ENCODE data around the gene GRSF1. TPM values are rescaled to one million over a fixed set of nuclear protein-coding genes. Genes with fewer than 3 reads are reported as not detected.

The GRSF1 gene
- polyA plus RNA-seq (2013, experiment 1 of 4): 86.3 TPM
- 92.2 TPM for polyA plus RNA-seq (2013, experiment 2 of 4)
- polyA plus RNA-seq (2013, experiment 3 of 4): 63.2 TPM
- 69.5 TPM for polyA plus RNA-seq (2013, experiment 4 of 4)

- Histone ChIP-seq H3K27me3 (ENCODE audit: control insufficient read depth, insufficient read depth, low read length, poor library complexity, severe bottlenecking) (no peaks in the 10 kb centered on the region), H3K4me1 (ENCODE audit: control insufficient read depth, insufficient read depth, low read length) (peaks cover 4% of the 10 kb centered on the region), H3K27ac (ENCODE audit: insufficient read depth, low read depth, low read length, poor library complexity, severe bottlenecking) (peak within 1 kb of the TSS; percentile 81), H3K36me3 (ENCODE audit: control insufficient read depth, insufficient read depth, low read length) (peaks cover 4% of the 10 kb centered on the region), H3K9me3 (ENCODE audit: control insufficient read depth, low read length) (no peaks in the 10 kb centered on the region), H3K4me3 (ENCODE audit: insufficient read depth, low read depth, low read length) (peak within 1 kb of the TSS; percentile 86)
- 1% methylated on average over 46 to 48 of the region's 51 CpGs for WGBS, 2 experiments
These were observed at the start of gene GRSF1 for GRCh38 chr4:70839589-70840093. Gene GRSF1 (minus strand): TSS chr4:70839890. CDS start chr4:70839827, 63 bp downstream.

GRCh38 chr4:70885174-70885573 is 45.5 kb upstream of the GRSF1 start:
- Histone ChIP-seq H3K9me3 (ENCODE audit: control insufficient read depth, low read length) (no peaks in the 10 kb centered on the region), H3K36me3 (ENCODE audit: control insufficient read depth, insufficient read depth, low read length) (no peaks in the 10 kb centered on the region), H3K27me3 (ENCODE audit: control insufficient read depth, insufficient read depth, low read length, poor library complexity, severe bottlenecking) (no peaks in the 10 kb centered on the region), H3K4me3 (ENCODE audit: insufficient read depth, low read depth, low read length) (no peak overlapping the region), H3K27ac (ENCODE audit: insufficient read depth, low read depth, low read length, poor library complexity, severe bottlenecking) (no peak overlapping the region), H3K4me1 (ENCODE audit: control insufficient read depth, insufficient read depth, low read length) (no peaks in the 10 kb centered on the region)
- WGBS, 2 experiments: 87 to 89% methylated on average over 6 of the region's 6 CpGs

- Histone ChIP-seq H3K27me3 (ENCODE audit: control insufficient read depth, insufficient read depth, low read length, poor library complexity, severe bottlenecking) (no peaks in the 10 kb centered on the region), H3K4me1 (ENCODE audit: control insufficient read depth, insufficient read depth, low read length) (no peaks in the 10 kb centered on the region), H3K9me3 (ENCODE audit: control insufficient read depth, low read length) (no peaks in the 10 kb centered on the region), H3K36me3 (ENCODE audit: control insufficient read depth, insufficient read depth, low read length) (no peaks in the 10 kb centered on the region), H3K27ac (ENCODE audit: insufficient read depth, low read depth, low read length, poor library complexity, severe bottlenecking) (no peak overlapping the region), H3K4me3 (ENCODE audit: insufficient read depth, low read depth, low read length) (no peak overlapping the region)
- 81 to 100% methylated on average over 1 to 2 of the region's 3 CpGs for WGBS, 2 experiments
These were observed 41.0 kb upstream of the GRSF1 start for GRCh38 chr4:70880739-70881138.

GRCh38 chr4:70877556-70877955 is 37.9 kb upstream of the GRSF1 start:
- 92 to 93% methylated on average over 2 to 3 of the region's 3 CpGs for WGBS, 2 experiments

GRCh38 chr4:70874268-70875156 is 34.8 kb upstream of the GRSF1 start:
- no peaks in the 10 kb centered on the region for H3K9me3 ChIP-seq (ENCODE audit: control insufficient read depth, low read length)
- no peaks in the 10 kb centered on the region for H3K27me3 ChIP-seq (ENCODE audit: control insufficient read depth, insufficient read depth, low read length, poor library complexity, severe bottlenecking)
- no peaks in the 10 kb centered on the region for H3K36me3 ChIP-seq (ENCODE audit: control insufficient read depth, insufficient read depth, low read length)
- 93 to 96% methylated on average over 18 to 19 of the region's 19 CpGs for WGBS, 2 experiments
- H3K4me1 ChIP-seq (ENCODE audit: control insufficient read depth, insufficient read depth, low read length): no peaks in the 10 kb centered on the region
- H3K27ac ChIP-seq (ENCODE audit: insufficient read depth, low read depth, low read length, poor library complexity, severe bottlenecking): no peak overlapping the region
- no peak overlapping the region for H3K4me3 ChIP-seq (ENCODE audit: insufficient read depth, low read depth, low read length)

More at GRCh38 chr4:70877556-70877955, 37.9 kb upstream of the GRSF1 start:
- Histone ChIP-seq H3K4me1 (ENCODE audit: control insufficient read depth, insufficient read depth, low read length) (no peaks in the 10 kb centered on the region), H3K27ac (ENCODE audit: insufficient read depth, low read depth, low read length, poor library complexity, severe bottlenecking) (no peak overlapping the region), H3K27me3 (ENCODE audit: control insufficient read depth, insufficient read depth, low read length, poor library complexity, severe bottlenecking) (no peaks in the 10 kb centered on the region), H3K9me3 (ENCODE audit: control insufficient read depth, low read length) (no peaks in the 10 kb centered on the region), H3K36me3 (ENCODE audit: control insufficient read depth, insufficient read depth, low read length) (no peaks in the 10 kb centered on the region), H3K4me3 (ENCODE audit: insufficient read depth, low read depth, low read length) (no peak overlapping the region)

GRCh38 chr4:70873216-70873615 is 33.5 kb upstream of the GRSF1 start:
- no peak overlapping the region for H3K27ac ChIP-seq (ENCODE audit: insufficient read depth, low read depth, low read length, poor library complexity, severe bottlenecking)
- H3K9me3 ChIP-seq (ENCODE audit: control insufficient read depth, low read length): no peaks in the 10 kb centered on the region
- WGBS, 2 experiments: 90 to 97% methylated on average over 3 of the region's 3 CpGs
- no peaks in the 10 kb centered on the region for H3K27me3 ChIP-seq (ENCODE audit: control insufficient read depth, insufficient read depth, low read length, poor library complexity, severe bottlenecking)
- H3K36me3 ChIP-seq (ENCODE audit: control insufficient read depth, insufficient read depth, low read length): no peaks in the 10 kb centered on the region
- no peak overlapping the region for H3K4me3 ChIP-seq (ENCODE audit: insufficient read depth, low read depth, low read length)
- H3K4me1 ChIP-seq (ENCODE audit: control insufficient read depth, insufficient read depth, low read length): no peaks in the 10 kb centered on the region

GRCh38 chr4:70868778-70869177 is 29.1 kb upstream of the GRSF1 start:
- Histone ChIP-seq H3K9me3 (ENCODE audit: control insufficient read depth, low read length) (no peaks in the 10 kb centered on the region), H3K36me3 (ENCODE audit: control insufficient read depth, insufficient read depth, low read length) (no peaks in the 10 kb centered on the region), H3K27ac (ENCODE audit: insufficient read depth, low read depth, low read length, poor library complexity, severe bottlenecking) (no peak overlapping the region), H3K4me1 (ENCODE audit: control insufficient read depth, insufficient read depth, low read length) (no peaks in the 10 kb centered on the region), H3K4me3 (ENCODE audit: insufficient read depth, low read depth, low read length) (no peak overlapping the region), H3K27me3 (ENCODE audit: control insufficient read depth, insufficient read depth, low read length, poor library complexity, severe bottlenecking) (no peaks in the 10 kb centered on the region)

- Histone ChIP-seq H3K27ac (ENCODE audit: insufficient read depth, low read depth, low read length, poor library complexity, severe bottlenecking) (no peak overlapping the region), H3K4me1 (ENCODE audit: control insufficient read depth, insufficient read depth, low read length) (no peaks in the 10 kb centered on the region), H3K4me3 (ENCODE audit: insufficient read depth, low read depth, low read length) (no peak overlapping the region), H3K36me3 (ENCODE audit: control insufficient read depth, insufficient read depth, low read length) (no peaks in the 10 kb centered on the region), H3K9me3 (ENCODE audit: control insufficient read depth, low read length) (no peaks in the 10 kb centered on the region), H3K27me3 (ENCODE audit: control insufficient read depth, insufficient read depth, low read length, poor library complexity, severe bottlenecking) (no peaks in the 10 kb centered on the region)
- WGBS, 2 experiments: 78 to 79% methylated on average over 6 of the region's 6 CpGs
These were observed 23.6 kb upstream of the GRSF1 start for GRCh38 chr4:70863099-70863790.

- no peaks in the 10 kb centered on the region for H3K36me3 ChIP-seq (ENCODE audit: control insufficient read depth, insufficient read depth, low read length)
- no peaks in the 10 kb centered on the region for H3K27me3 ChIP-seq (ENCODE audit: control insufficient read depth, insufficient read depth, low read length, poor library complexity, severe bottlenecking)
- WGBS, 2 experiments: 83 to 96% methylated on average over 1 of the region's 1 CpG
- no peak overlapping the region for H3K27ac ChIP-seq (ENCODE audit: insufficient read depth, low read depth, low read length, poor library complexity, severe bottlenecking)
- no peaks in the 10 kb centered on the region for H3K4me1 ChIP-seq (ENCODE audit: control insufficient read depth, insufficient read depth, low read length)
- no peaks in the 10 kb centered on the region for H3K9me3 ChIP-seq (ENCODE audit: control insufficient read depth, low read length)
- H3K4me3 ChIP-seq (ENCODE audit: insufficient read depth, low read depth, low read length): no peak overlapping the region
These were observed 19.4 kb upstream of the GRSF1 start for GRCh38 chr4:70859066-70859465.

GRCh38 chr4:70858454-70858853 is 18.8 kb upstream of the GRSF1 start:
- H3K4me1 ChIP-seq (ENCODE audit: control insufficient read depth, insufficient read depth, low read length): no peaks in the 10 kb centered on the region
- no peak overlapping the region for H3K27ac ChIP-seq (ENCODE audit: insufficient read depth, low read depth, low read length, poor library complexity, severe bottlenecking)
- H3K4me3 ChIP-seq (ENCODE audit: insufficient read depth, low read depth, low read length): no peak overlapping the region
- no peaks in the 10 kb centered on the region for H3K36me3 ChIP-seq (ENCODE audit: control insufficient read depth, insufficient read depth, low read length)
- WGBS, 2 experiments: 75 to 77% methylated on average over 4 of the region's 4 CpGs
- no peaks in the 10 kb centered on the region for H3K9me3 ChIP-seq (ENCODE audit: control insufficient read depth, low read length)
- no peaks in the 10 kb centered on the region for H3K27me3 ChIP-seq (ENCODE audit: control insufficient read depth, insufficient read depth, low read length, poor library complexity, severe bottlenecking)
